T-helper 22 cell (primary cell): Measurements from ENCODE around the gene RMC1.
A peak's percentile ranks its signal among the peaks of the same experiment; 100 is the strongest.
"Not testable (repeated sequence)": the region's sequence is repeated elsewhere in the genome, so short reads cannot be mapped to it uniquely, and the experiment has no call there.

Source experiments
- DNase-seq: peaks from one replicate; pipeline ENCODE4 v3.0.0-alpha.2; 2020; ENCODE audit warnings: low read depth

The RMC1 gene

DNA sequence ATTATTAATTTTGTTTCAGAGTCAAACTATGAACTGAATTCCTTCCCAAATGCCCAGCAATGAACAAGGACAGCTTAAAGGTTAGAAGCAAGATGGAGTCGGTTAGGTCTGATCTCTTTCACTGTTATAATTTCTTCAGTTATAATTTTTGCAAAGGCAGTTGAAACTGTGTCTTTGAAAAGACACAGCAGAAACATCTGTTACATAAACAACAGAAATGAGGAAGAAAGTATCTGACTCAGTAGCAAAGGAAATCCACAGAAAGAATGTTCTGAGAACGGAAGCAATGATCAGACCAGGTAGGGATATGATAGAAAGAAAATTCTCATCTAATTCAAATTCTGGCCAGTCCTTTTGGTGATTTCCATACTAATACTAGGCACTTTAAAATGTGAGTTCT is 5.2 kb upstream of the RMC1 start:
- DNase-seq = no peak

GRCh38 chr18:23498877-23499276 is 4.4 kb upstream of the RMC1 start:
- peak; percentile 45 for DNase-seq

GRCh38 chr18:23499291-23499781 is 4.0 kb upstream of the RMC1 start:
- DNase-seq = no peak

- no peak for DNase-seq
These were observed 1.7 kb upstream of the RMC1 start for GRCh38 chr18:23501626-23502025.

- DNase-seq = no peak
These were observed 734 bp upstream of the RMC1 start for GRCh38 chr18:23502516-23503037.

- no peak for DNase-seq
These were observed 643 bp downstream of the RMC1 start for GRCh38 chr18:23503963-23504344.

DNA sequence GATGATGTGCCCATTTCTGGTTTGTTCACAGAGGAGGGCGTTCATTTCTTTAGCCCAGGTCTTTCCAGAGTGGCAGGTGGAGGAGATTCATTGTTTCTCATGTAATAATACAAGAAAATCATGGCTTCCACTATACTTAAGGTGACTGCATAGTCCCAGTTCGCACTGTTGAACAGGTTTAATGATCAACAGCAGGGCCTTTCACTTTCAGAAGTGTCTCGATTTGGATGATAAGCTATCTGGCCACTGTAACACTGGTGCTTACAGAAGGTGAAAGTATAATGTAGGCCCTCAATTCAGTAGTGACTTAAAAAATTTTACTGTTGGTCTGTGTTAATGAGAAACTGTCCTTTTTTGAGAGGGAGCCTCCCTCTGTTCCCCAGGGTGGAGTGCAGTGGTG is 1.4 kb downstream of the RMC1 start:
- no peak for DNase-seq

GRCh38 chr18:23506393-23506792 is 3.1 kb downstream of the RMC1 start:
- DNase-seq = no peak

GRCh38 chr18:23510923-23511322 is 7.6 kb downstream of the RMC1 start:
- DNase-seq = not testable (repeated sequence)

GRCh38 chr18:23512216-23512615 is 8.9 kb downstream of the RMC1 start:
- DNase-seq = not testable (repeated sequence)

GRCh38 chr18:23512641-23513040 is 9.3 kb downstream of the RMC1 start:
- DNase-seq = no peak

GRCh38 chr18:23515911-23516546 is 12.7 kb downstream of the RMC1 start:
- DNase-seq = peak; percentile 51

- no peak for DNase-seq
These were observed 16.4 kb downstream of the RMC1 start for GRCh38 chr18:23519734-23520133.

DNA sequence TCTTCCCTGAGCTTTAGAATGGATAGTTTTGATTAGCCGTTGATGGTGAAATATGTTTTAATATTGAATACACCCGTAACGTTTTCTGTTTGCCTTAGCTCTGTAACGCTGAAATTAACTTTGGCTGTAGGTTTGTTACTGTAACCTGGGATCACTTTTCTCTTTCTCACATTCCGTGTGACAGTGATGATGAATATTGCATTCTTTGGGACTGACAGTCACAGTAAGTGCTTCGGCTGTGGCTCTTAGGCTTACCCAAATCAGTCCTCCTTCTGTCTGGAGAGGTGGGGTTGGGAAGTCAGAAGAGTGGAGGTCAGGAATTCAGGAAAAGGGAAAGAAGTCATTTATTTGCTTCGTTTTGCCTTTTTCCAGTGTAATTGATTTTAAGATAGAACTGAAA is 18.0 kb downstream of the RMC1 start:
- DNase-seq = no peak

DNA sequence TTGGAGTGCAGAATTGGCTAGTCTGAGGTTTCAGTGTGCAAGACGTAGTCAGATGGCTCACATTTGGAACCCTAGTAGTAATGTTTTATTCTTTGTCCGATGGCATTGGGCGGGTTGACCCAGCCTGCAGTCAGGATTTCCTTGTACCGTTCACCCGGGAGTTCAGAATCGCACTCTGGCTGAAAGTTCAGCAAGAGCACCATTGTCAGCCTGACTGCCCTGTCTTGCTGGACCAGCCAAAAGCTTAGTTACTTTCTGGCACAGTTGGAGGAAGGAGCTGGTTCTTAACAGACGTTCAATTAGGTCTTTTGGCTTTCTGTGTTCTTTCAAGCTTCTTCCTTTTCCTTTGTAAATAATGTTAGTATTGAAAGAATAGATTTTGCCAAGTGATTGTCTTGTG is 18.6 kb downstream of the RMC1 start:
- no peak for DNase-seq

GRCh38 chr18:23523429-23524212 is 20.3 kb downstream of the RMC1 start:
- DNase-seq = no peak

DNA sequence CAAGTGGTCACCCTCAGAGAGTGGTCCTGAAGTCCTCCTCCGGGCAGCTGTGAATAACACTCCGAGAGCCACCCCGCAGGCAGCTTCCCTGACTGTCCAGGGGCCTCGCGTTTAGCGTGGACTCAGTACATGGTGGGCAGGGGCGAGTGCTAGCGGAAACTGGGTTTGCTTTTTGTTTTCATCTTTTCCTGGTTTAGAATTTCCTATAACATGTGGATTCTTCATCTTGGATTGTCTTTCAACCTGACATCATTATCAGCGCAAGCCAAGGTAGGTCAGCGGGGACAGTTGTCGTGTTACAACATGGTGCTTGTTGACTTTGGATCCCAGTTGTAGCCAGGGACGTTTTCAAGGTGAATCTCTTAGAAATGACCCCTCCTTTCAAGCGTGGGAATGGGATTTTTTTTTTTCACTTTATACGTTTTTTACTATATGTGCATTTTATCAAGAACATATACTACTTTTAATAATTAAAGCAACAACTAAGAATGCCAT is 20.9 kb downstream of the RMC1 start:
- DNase-seq = no peak

DNA sequence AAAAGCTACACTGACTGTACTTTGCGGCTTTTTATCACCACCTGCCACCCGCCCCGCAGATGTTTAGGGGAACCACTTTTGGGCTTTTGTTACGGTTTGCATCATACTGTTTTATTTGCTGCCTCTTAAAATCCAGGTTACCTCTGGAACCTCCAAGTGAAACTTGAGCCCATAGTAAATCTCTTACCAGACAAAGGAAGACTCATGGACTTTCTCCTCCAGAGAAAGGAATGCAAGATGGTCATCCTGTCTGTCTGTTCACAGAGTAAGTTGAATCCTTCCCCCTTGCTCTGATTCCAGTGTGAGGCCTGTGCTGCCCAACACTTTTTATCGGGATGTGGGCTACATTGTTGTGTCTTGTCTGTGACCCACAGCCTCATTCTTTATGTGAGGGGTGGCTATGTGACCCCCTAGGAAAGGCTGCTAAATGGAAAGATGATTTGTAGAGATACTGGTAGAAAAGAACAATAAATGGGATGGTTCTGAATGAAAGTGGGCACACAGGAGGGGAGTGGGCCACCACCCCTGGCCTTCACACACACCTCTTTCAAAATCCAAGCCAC is 23.3 kb downstream of the RMC1 start:
- no peak for DNase-seq

GRCh38 chr18:23528580-23529472 is 25.5 kb downstream of the RMC1 start:
- DNase-seq = no peak

DNA sequence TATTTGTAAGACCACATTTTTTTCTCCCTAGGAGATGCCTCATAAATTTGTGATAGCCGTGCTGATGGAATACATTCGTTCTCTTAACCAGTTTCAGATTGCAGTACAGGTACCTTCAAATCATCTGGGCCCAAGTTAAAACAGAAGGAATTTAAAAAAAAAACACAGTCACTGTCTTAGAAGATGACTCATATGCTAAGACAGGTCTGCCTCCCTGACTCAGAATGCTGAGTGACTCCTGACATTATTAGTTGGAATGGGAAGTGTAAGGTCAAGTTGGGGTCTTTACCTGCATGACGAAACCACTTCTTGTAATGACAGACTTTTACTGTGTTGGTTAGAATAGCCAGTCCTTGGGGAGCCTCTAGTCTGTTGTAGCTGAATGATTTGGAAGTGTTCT is 26.3 kb downstream of the RMC1 start:
- no peak for DNase-seq

- no peak for DNase-seq
These were observed 26.9 kb downstream of the RMC1 start for GRCh38 chr18:23530195-23530594.

- no peak for DNase-seq
These were observed 28.6 kb downstream of the RMC1 start for GRCh38 chr18:23531912-23532311.
